Neural cell (in vitro differentiated cells): ENCODE results near the gene DSTN.

ENCODE experiments used
- MXI1 ChIP-seq: fragments of 450-650 bp; conservative IDR thresholded peaks from 2 replicates; pipeline ENCODE4 v1.6.1; 2014; ENCODE audit warnings: antibody characterized with exemption, mild to moderate bottlenecking; ENCODE audit not compliant: poor library complexity, severe bottlenecking
- POLR2AphosphoS5 ChIP-seq: IDR thresholded peaks from 2 replicates; pipeline ENCODE4 v1.6.1; 2012
- RAD21 ChIP-seq: fragments of 450-650 bp; conservative IDR thresholded peaks from 2 replicates; pipeline ENCODE4 v1.6.1; 2014; ENCODE audit warnings: antibody characterized with exemption, mild to moderate bottlenecking, moderate library complexity
- TAF1 ChIP-seq: IDR thresholded peaks from 2 replicates; pipeline ENCODE4 v1.6.1; 2012; ENCODE audit warnings: low read depth
- TF ChIP-seq, protein P1 (sequence below): fragments of 450-650 bp; IDR thresholded peaks from 2 replicates; pipeline ENCODE4 v1.5.1; 2014; ENCODE audit warnings: antibody characterized with exemption, mild to moderate bottlenecking, moderate library complexity; ENCODE audit not compliant: poor library complexity, severe bottlenecking

DNA sequence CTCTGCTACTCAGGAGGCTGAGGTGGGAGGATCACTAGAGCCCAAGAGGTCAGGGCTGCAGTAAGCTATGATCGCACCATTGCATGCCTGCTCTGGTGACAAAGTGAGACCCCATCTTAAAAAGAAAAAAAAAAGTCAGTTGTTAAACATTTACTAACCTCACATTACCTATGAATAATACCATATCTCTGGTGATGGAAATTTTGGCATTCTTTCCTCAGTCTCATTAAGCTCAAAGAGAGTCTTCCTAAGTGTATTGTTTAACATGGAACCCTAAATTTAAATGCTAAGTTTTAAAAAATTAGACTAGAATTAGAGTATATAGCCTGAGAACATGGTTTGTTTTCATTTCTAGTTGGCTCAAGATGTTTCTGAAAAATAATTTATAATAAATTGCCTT is 27.4 kb upstream of the DSTN start:
- TF ChIP-seq, protein P1, sequence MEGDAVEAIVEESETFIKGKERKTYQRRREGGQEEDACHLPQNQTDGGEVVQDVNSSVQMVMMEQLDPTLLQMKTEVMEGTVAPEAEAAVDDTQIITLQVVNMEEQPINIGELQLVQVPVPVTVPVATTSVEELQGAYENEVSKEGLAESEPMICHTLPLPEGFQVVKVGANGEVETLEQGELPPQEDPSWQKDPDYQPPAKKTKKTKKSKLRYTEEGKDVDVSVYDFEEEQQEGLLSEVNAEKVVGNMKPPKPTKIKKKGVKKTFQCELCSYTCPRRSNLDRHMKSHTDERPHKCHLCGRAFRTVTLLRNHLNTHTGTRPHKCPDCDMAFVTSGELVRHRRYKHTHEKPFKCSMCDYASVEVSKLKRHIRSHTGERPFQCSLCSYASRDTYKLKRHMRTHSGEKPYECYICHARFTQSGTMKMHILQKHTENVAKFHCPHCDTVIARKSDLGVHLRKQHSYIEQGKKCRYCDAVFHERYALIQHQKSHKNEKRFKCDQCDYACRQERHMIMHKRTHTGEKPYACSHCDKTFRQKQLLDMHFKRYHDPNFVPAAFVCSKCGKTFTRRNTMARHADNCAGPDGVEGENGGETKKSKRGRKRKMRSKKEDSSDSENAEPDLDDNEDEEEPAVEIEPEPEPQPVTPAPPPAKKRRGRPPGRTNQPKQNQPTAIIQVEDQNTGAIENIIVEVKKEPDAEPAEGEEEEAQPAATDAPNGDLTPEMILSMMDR: no peak
- TF ChIP-seq POLR2AphosphoS5 (no peak), RAD21 (no peak), TAF1 (no peak), MXI1 (no peak)
